ENCODE data around the gene TUBB1.

TUBB1 gene

DNA sequence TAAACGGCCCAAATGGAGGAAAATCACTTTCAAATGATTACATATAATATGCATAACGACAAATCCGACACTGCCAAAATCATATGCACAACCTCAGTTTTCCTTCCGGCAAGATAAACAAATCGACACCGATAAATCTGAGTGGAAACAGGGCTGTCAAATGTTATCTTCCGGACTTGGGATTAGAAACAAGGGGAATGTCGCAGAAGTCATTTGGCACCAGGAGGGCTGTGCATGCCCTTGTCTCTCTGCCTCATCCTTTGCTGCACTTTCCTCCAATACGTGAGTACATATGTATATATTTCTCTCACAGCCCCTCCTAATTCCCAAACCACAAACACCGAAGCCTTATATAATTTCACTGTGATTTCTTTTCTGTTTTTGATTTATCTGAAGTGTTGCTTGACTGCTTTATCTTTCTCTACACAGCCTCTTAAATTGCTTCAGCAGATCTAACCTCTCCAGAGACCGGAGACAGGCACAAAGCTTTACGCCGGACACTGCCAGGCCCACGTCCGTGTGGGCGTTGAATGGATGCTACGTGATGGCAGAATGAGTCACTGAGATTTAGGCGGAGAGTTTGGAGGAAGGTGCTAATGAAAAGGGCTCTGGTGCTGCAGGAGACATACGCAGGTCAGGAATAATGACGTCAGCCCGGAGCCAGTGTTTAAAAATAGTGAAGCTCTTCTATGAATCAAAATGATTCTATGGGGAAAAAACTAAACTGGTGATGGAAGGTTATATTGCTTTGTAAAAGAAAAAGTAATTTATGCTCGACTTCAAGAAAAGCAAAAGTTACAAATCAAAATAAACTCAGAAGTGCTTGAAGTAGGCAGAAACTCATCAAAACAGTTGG is 44.4 kb downstream of the TUBB1 start:
- H3K4me3 ChIP-seq (ENCODE audit: low read depth, low read length) = peak overlapping the region; percentile 50
- peak; percentile 48 for DNase-seq
- no peaks in the 10 kb centered on the region for H3K9me3 ChIP-seq
- TF ChIP-seq, protein P1, sequence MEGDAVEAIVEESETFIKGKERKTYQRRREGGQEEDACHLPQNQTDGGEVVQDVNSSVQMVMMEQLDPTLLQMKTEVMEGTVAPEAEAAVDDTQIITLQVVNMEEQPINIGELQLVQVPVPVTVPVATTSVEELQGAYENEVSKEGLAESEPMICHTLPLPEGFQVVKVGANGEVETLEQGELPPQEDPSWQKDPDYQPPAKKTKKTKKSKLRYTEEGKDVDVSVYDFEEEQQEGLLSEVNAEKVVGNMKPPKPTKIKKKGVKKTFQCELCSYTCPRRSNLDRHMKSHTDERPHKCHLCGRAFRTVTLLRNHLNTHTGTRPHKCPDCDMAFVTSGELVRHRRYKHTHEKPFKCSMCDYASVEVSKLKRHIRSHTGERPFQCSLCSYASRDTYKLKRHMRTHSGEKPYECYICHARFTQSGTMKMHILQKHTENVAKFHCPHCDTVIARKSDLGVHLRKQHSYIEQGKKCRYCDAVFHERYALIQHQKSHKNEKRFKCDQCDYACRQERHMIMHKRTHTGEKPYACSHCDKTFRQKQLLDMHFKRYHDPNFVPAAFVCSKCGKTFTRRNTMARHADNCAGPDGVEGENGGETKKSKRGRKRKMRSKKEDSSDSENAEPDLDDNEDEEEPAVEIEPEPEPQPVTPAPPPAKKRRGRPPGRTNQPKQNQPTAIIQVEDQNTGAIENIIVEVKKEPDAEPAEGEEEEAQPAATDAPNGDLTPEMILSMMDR (IDR thresholded peaks at IDR 0.05; ENCODE audit: low read depth, low read length) = no peak
- H3K4me1 ChIP-seq = no peaks in the 10 kb centered on the region; the same call in 1 of the 2 replicates
- no peaks in the 10 kb centered on the region for H3K27me3 ChIP-seq
- H3K36me3 ChIP-seq = no peaks in the 10 kb centered on the region

DNA sequence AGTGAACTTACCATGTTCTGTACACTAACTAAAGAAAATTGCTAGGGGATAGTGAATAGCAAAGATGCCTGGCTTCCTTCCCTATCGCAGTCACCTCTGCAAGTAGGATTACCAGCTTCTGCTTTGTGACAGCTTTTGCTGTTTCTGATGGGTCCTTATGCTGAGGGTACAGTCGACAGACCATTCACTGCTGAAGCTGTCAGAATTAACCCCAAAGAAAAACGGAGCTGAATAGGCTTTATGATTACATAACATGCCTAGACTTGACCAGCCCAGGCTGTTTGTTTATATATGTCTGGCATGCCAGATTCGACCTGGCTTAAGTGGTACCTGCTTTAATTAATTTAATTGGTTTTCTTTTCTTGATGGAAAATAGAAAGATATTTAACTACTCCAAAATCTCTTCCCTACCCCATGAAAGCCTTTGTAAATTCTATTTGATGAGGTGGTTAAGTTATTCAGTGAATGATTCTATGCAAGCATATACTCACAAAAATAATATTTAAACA is 45.0 kb downstream of the TUBB1 start:
- H3K9me3 ChIP-seq = no peaks in the 10 kb centered on the region
- H3K4me3 ChIP-seq (ENCODE audit: low read depth, low read length) = peak overlapping the region; percentile 50
- TF ChIP-seq, protein P1 (IDR thresholded peaks at IDR 0.05; ENCODE audit: low read depth, low read length) = no peak
- no peaks in the 10 kb centered on the region; the same call in 1 of the 2 replicates for H3K4me1 ChIP-seq
- no peaks in the 10 kb centered on the region for H3K36me3 ChIP-seq
- no peaks in the 10 kb centered on the region for H3K27me3 ChIP-seq
- DNase-seq = no peak

DNA sequence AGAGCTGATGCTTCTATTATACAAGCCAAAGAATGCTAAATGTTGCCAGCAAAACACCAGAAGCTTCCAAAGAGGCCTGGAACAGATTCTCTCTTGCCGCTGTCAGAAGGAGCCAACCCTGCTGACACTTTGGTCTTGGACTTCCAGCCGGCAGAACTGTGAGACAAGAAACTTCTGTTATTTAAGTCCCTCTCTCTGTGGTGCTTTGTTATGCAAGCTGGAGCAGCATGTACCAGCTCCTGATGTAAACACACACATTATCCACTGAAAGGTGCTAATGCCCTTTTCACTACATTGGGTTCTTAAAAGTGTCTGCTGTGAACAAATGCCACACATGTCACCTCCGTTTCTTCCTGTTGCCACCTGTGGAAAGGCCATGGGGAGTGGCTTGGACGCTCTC is 49.3 kb downstream of the TUBB1 start:
- no peaks in the 10 kb centered on the region for H3K9me3 ChIP-seq
- TF ChIP-seq, protein P1 (IDR thresholded peaks at IDR 0.05; ENCODE audit: low read depth, low read length) = no peak
- peaks cover 4% of the 10 kb centered on the region for H3K27me3 ChIP-seq
- H3K4me3 ChIP-seq (ENCODE audit: low read depth, low read length) = no peak overlapping the region
- DNase-seq = no peak
- H3K4me1 ChIP-seq = no peaks in the 10 kb centered on the region
- no peaks in the 10 kb centered on the region for H3K36me3 ChIP-seq

DNA sequence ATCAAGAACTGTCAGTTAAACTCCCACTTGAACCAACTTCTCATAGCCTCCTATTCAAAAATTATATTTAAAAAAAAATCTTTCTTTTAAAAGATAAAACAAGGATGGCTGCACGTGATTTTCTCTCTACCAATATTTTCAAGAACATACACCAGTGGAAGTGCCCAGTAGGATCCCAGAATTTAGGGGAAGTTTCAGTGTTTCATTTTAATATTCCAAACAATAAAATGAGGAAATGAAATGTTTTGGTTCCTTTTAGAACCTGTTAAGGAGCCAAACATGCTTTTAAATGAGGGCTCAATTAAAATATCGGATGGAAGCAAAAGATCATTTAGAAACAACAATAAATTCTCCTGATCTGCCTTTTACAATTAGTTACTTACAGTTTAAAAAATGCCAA is 49.8 kb downstream of the TUBB1 start:
- no peak for DNase-seq
- TF ChIP-seq, protein P1 (IDR thresholded peaks at IDR 0.05; ENCODE audit: low read depth, low read length) = no peak
- Histone ChIP-seq H3K36me3 (no peaks in the 10 kb centered on the region), H3K4me1 (no peaks in the 10 kb centered on the region), H3K9me3 (no peaks in the 10 kb centered on the region), H3K4me3 (ENCODE audit: low read depth, low read length) (no peak overlapping the region), H3K27me3 (peaks cover 7% of the 10 kb centered on the region)

DNA sequence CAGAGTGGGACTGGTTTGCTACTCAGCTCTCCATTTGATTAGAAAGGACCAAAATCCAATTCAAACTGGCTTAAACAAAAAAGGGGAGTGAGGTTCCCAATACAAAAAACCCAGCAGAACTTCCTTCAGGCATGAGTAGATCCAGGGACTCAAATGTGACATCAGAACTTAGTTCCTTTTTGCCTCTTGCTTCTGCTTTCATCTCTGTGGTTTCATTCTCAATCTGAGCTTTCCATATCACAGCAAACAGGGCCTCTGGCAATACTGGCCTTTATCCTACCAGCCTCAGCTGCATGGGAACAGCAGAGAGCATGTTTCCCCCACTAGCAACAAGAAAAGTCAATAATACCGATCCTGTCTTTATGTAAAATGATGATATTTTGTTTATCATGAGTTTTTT is 52.0 kb downstream of the TUBB1 start:
- DNase-seq = no peak
- no peaks in the 10 kb centered on the region for H3K9me3 ChIP-seq
- no peaks in the 10 kb centered on the region for H3K4me1 ChIP-seq
- no peak overlapping the region for H3K4me3 ChIP-seq (ENCODE audit: low read depth, low read length)
- H3K27me3 ChIP-seq = peaks cover 13% of the 10 kb centered on the region
- no peaks in the 10 kb centered on the region for H3K36me3 ChIP-seq
- TF ChIP-seq, protein P1 (IDR thresholded peaks at IDR 0.05; ENCODE audit: low read depth, low read length) = no peak

DNA sequence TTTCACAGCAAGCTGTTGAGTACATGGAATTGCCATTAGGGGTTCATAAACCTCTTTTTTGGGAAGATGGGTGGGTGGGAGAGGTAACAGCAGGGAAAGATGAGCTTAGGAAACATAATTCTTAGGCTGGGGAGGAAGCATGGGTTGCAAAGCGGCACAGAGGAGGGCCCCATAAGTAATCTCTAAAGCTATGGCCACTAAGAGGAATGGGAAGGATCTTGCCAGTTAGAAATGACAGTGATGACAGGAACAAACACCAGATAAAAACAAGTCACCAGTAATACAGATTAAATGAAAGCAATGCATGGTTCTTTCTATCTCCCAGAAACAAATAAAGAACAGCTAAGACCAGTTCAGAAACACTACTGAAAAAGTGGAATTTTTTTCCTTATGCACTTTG is 54.4 kb downstream of the TUBB1 start:
- H3K4me3 ChIP-seq (ENCODE audit: low read depth, low read length) = no peak overlapping the region
- no peaks in the 10 kb centered on the region for H3K4me1 ChIP-seq
- no peak for DNase-seq
- TF ChIP-seq, protein P1 (IDR thresholded peaks at IDR 0.05; ENCODE audit: low read depth, low read length) = no peak
- no peaks in the 10 kb centered on the region for H3K9me3 ChIP-seq
- H3K36me3 ChIP-seq = no peaks in the 10 kb centered on the region
- H3K27me3 ChIP-seq = peaks cover 17% of the 10 kb centered on the region

All from BE2C (cell line).